GM23338 (cell line): ENCODE measurements around the gene CRYBA1. TPM values are rescaled to one million over a fixed set of nuclear protein-coding genes. Genes with fewer than 3 reads are reported as not detected.

ENCODE experiments used
- ATAC-seq: fragments of 200-7000 bp; cut with Tn5 transposase; 3 replicates; pipeline ENCODE4 v1.9.1; 2020
- DNase-seq: peaks from one replicate; pipeline ENCODE4 v3.0.0-alpha.2; 2015; ENCODE audit warnings: low spot score
- H2AFZ ChIP-seq: fragments of 200-600 bp; sonication (generic); 2 replicates; pipeline ENCODE4 v1.8.0; 2016; ENCODE audit warnings: antibody characterized with exemption, mild to moderate bottlenecking, moderate library complexity
- H3F3A ChIP-seq: fragments of 200-600 bp; sonication (generic); replicated peaks from 2 replicates; pipeline ENCODE4 v1.8.0; 2017; ENCODE audit warnings: antibody characterized with exemption, mixed run types, low read depth
- H3K27ac ChIP-seq: fragments of 200-600 bp; sonication (generic); 2 replicates; pipeline ENCODE4 v1.6.1; 2016; ENCODE audit warnings: low read depth
- H3K27me3 ChIP-seq: fragments of 200-600 bp; sonication (generic); 2 replicates; pipeline ENCODE4 v1.8.0; 2016; ENCODE audit warnings: mild to moderate bottlenecking, mixed run types, moderate library complexity; ENCODE audit not compliant: insufficient read depth
- H3K36me3 ChIP-seq: fragments of 200-600 bp; sonication (generic); 2 replicates; pipeline ENCODE4 v1.8.0; 2016; ENCODE audit warnings: mild to moderate bottlenecking; ENCODE audit not compliant: insufficient read depth
- H3K4me1 ChIP-seq: fragments of 200-600 bp; sonication (generic); 2 replicates; pipeline ENCODE4 v1.8.0; 2016; ENCODE audit warnings: mild to moderate bottlenecking, moderate library complexity; ENCODE audit not compliant: insufficient read depth
- H3K4me2 ChIP-seq: fragments of 200-600 bp; sonication (generic); 2 replicates; pipeline ENCODE4 v1.7.1; 2017; ENCODE audit warnings: mixed run types
- H3K4me3 ChIP-seq: fragments of 200-600 bp; sonication (generic); 2 replicates; pipeline ENCODE4 v1.6.1; 2016; ENCODE audit warnings: mixed run types
- H3K79me2 ChIP-seq: fragments of 200-600 bp; sonication (generic); replicated peaks from 2 replicates; pipeline ENCODE4 v1.8.0; 2017; ENCODE audit warnings: mild to moderate bottlenecking; ENCODE audit not compliant: insufficient read depth
- H3K9me2 ChIP-seq: fragments of 200-600 bp; sonication (generic); 2 replicates; pipeline ENCODE4 v1.8.0; 2017; ENCODE audit not compliant: insufficient read depth
- H4K20me1 ChIP-seq: fragments of 200-600 bp; sonication (generic); replicated peaks from 2 replicates; pipeline ENCODE4 v1.8.0; 2017; ENCODE audit warnings: mild to moderate bottlenecking; ENCODE audit not compliant: insufficient read depth
- H3K27ac Mint-ChIP-seq: 2 replicates; pipeline ENCODE4 v1.8.0; 2020; ENCODE audit warnings: inconsistent platforms, mild to moderate bottlenecking, moderate library complexity, mixed read lengths
- H3K27me3 Mint-ChIP-seq: 3 replicates; pipeline ENCODE4 v1.8.0; 2022; ENCODE audit warnings: low read depth, mild to moderate bottlenecking, moderate library complexity, mixed read lengths, inconsistent platforms; ENCODE audit not compliant: insufficient read depth, poor library complexity
- H3K36me3 Mint-ChIP-seq: 3 replicates; pipeline ENCODE4 v1.8.0; 2021; ENCODE audit warnings: low read depth, mild to moderate bottlenecking, inconsistent platforms, moderate library complexity, mixed read lengths
- H3K4me1 Mint-ChIP-seq: 3 replicates; pipeline ENCODE4 v1.8.0; 2020; ENCODE audit warnings: mild to moderate bottlenecking, inconsistent platforms, mixed read lengths
- H3K4me3 Mint-ChIP-seq: 3 replicates; pipeline ENCODE4 v1.8.0; 2021; ENCODE audit warnings: moderate library complexity, mild to moderate bottlenecking, inconsistent platforms, mixed read lengths
- H3K9me3 Mint-ChIP-seq: 3 replicates; pipeline ENCODE4 v1.8.0; 2020; ENCODE audit warnings: moderate library complexity, mild to moderate bottlenecking, inconsistent platforms, mixed read lengths
- CREB1 ChIP-seq: fragments of 250-450 bp; sonication (Bioruptor Pico); IDR thresholded peaks from 2 replicates; pipeline ENCODE4 v1.5.0; 2020; ENCODE audit warnings: low read depth, mild to moderate bottlenecking, moderate library complexity
- CTCF ChIP-seq, 2 experiments: fragments of 200-600 bp in 1 of 2; sonication (generic) in 1 of 2; conservative IDR thresholded peaks; 2 replicates each; pipeline versions ENCODE4 v1.5.1 to v1.6.1; 2016 to 2017; ENCODE audit warnings: antibody characterized with exemption in 2 of 2, low read depth in 2 of 2, mild to moderate bottlenecking in 2 of 2, moderate library complexity in 1 of 2
- EZH2 ChIP-seq: fragments of 200-600 bp; sonication (generic); IDR thresholded peaks from one replicate; pipeline ENCODE4 v1.8.0; 2017; ENCODE audit warnings: antibody characterized with exemption, mild to moderate bottlenecking, low read depth; ENCODE audit not compliant: unreplicated experiment
- EZH2phosphoT487 ChIP-seq: fragments of 200-600 bp; sonication (generic); IDR thresholded peaks from one replicate; pipeline ENCODE4 v1.8.1; 2018; ENCODE audit warnings: antibody characterized with exemption; ENCODE audit not compliant: unreplicated experiment
- NANOG ChIP-seq: IDR thresholded peaks from 2 replicates; pipeline ENCODE4 v1.6.1; 2016; ENCODE audit warnings: antibody characterized with exemption, borderline replicate concordance
- POLR2AphosphoS5 ChIP-seq: IDR thresholded peaks from 2 replicates; pipeline ENCODE4 v1.6.1; 2016; ENCODE audit warnings: antibody characterized with exemption, low read depth
- REST ChIP-seq: IDR thresholded peaks from one replicate; pipeline ENCODE4 v1.6.1; 2018; ENCODE audit warnings: antibody characterized with exemption; ENCODE audit not compliant: unreplicated experiment
- STAT1 ChIP-seq: IDR thresholded peaks from one replicate; pipeline ENCODE4 v1.6.1; 2016; ENCODE audit warnings: antibody characterized with exemption; ENCODE audit not compliant: unreplicated experiment
- ZNF114 ChIP-seq: fragments of 250-450 bp; sonication (Bioruptor Pico); IDR thresholded peaks from 2 replicates; pipeline ENCODE4 v1.5.0; 2020; ENCODE audit warnings: mild to moderate bottlenecking, moderate library complexity
- polyA plus RNA-seq: library from polyadenylated mRNA; unstranded; fragments of >200 nt; fragmentation: Nextera tagmentation; extraction: Ambion mirVana; gene quantifications from 2 replicates; pipeline ENCODE4 v1.2.1, GENCODE V29; 2016
- total RNA-seq: library from RNA; depleted of rRNA; stranded (reverse); fragments of >200 nt; shearing (Covaris generic); gene quantifications from 2 replicates; pipeline ENCODE4 v1.2.3, GENCODE V29; 2014
- TF ChIP-seq, protein P1 (sequence below): IDR thresholded peaks from 2 replicates; pipeline ENCODE4 v1.6.1; 2016; ENCODE audit warnings: antibody characterized with exemption

CRYBA1 gene
- total and polyA plus RNA-seq, 2 experiments from 2014 or later: not detected

- H3K27ac ChIP-seq: no peak overlapping the region
- Mint-ChIP-seq H3K36me3 (no peaks in the 10 kb centered on the region), H3K27me3 (no peaks in the 10 kb centered on the region), H3K4me1 (peaks cover 14% of the 10 kb centered on the region), H3K4me3 (no peak overlapping the region), H3K27ac (no peak overlapping the region), H3K9me3 (no peaks in the 10 kb centered on the region)
- H3K4me3 ChIP-seq: no peak overlapping the region
- ATAC-seq: no peak
- no peaks in the 10 kb centered on the region for H3K36me3 ChIP-seq
- no peaks in the 10 kb centered on the region for H3K9me2 ChIP-seq
- DNase-seq: no peak
- no peaks in the 10 kb centered on the region for H4K20me1 ChIP-seq
- H3K79me2 ChIP-seq: no peaks in the 10 kb centered on the region
- TF ChIP-seq STAT1 (no peak), CTCF (conservative IDR thresholded peaks at IDR 0.05; ENCODE audit: low read depth in 2 of 2) (no peak), NANOG (no peak), REST (no peak), POLR2AphosphoS5 (no peak), CREB1 (CRISPR knock-in tag) (no peak), ZNF114 (CRISPR knock-in tag) (no peak), EZH2 (no peak), EZH2phosphoT487 (no peak)
- TF ChIP-seq, protein P1, sequence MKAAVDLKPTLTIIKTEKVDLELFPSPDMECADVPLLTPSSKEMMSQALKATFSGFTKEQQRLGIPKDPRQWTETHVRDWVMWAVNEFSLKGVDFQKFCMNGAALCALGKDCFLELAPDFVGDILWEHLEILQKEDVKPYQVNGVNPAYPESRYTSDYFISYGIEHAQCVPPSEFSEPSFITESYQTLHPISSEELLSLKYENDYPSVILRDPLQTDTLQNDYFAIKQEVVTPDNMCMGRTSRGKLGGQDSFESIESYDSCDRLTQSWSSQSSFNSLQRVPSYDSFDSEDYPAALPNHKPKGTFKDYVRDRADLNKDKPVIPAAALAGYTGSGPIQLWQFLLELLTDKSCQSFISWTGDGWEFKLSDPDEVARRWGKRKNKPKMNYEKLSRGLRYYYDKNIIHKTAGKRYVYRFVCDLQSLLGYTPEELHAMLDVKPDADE: no peak
- H3K4me1 ChIP-seq: peaks cover 21% of the 10 kb centered on the region
- no peak overlapping the region for H2AFZ ChIP-seq
- H3F3A ChIP-seq: no peaks in the 10 kb centered on the region
- no peaks in the 10 kb centered on the region for H3K27me3 ChIP-seq
- no peak overlapping the region for H3K4me2 ChIP-seq
Observed at GRCh38 chr17:29237476-29238132, 9.1 kb upstream of the CRYBA1 start.
